B cell (primary cell): ENCODE measurements around the gene RRAS. TPM values are rescaled to one million over a fixed set of nuclear protein-coding genes. Genes with fewer than 3 reads are reported as not detected.

Source experiments
- ATAC-seq: fragments of 200-7000 bp; cut with Tn5 transposase; one replicate; pipeline ENCODE4 v1.10.0; 2021; ENCODE audit warnings: low read depth, mild to moderate bottlenecking, moderate number of reproducible peaks, moderate library complexity
- CTCF ChIA-PET: fragments of 350-600 bp; sonication (Branson Sonifier 250); formaldehyde crosslinking; loops from one replicate; lab custom pipeline; 2021; ENCODE audit warnings: antibody characterized with exemption, inconsistent platforms; lab: Charles Lee
- POLR2A ChIA-PET: fragments of 350-600 bp; sonication (Branson Sonifier 250); formaldehyde crosslinking; loops from one replicate; lab custom pipeline; 2021; ENCODE audit warnings: antibody characterized with exemption; lab: Charles Lee
- DNase-seq: peaks from one replicate; pipeline ENCODE4 v3.0.0; 2013
- H2AFZ ChIP-seq: 2 replicates; pipeline ENCODE4 v1.6.1; 2012; ENCODE audit warnings: mild to moderate bottlenecking, low read depth, low read length; ENCODE audit not compliant: insufficient read depth, poor library complexity, severe bottlenecking
- H3K27ac ChIP-seq, 2 donors: 1 replicate in 1 of 2; 2 replicates in 1 of 2; pipeline ENCODE4 v1.5.1; 2012 to 2013; ENCODE audit warnings: low read length in 2 of 2, mild to moderate bottlenecking in 2 of 2, moderate library complexity in 1 of 2
- H3K27me3 ChIP-seq, 4 experiments: fragments of 200-600 bp in 1 of 4; sonication (generic) in 1 of 4; replicated peaks in 1 of 4; 1 replicate in 2 of 4; 2 replicates in 2 of 4; pipeline versions ENCODE4 v1.6.1 to v1.7.0; 2013 to 2016; ENCODE audit warnings: low read length in 3 of 4, mild to moderate bottlenecking in 2 of 4, mixed read lengths in 1 of 4, moderate library complexity in 1 of 4; ENCODE audit not compliant: insufficient read depth in 4 of 4, control insufficient read depth in 3 of 4; ENCODE audit errors: control extremely low read depth in 1 of 4
- H3K36me3 ChIP-seq, 2 experiments: replicated peaks in 1 of 2; 1 replicate in 1 of 2; 2 replicates in 1 of 2; pipeline versions ENCODE4 v1.6.1 to v1.7.1; 2013; ENCODE audit warnings: low read length in 1 of 2; ENCODE audit not compliant: insufficient read depth in 2 of 2, control insufficient read depth in 1 of 2; ENCODE audit errors: control extremely low read depth in 1 of 2, extremely low read depth in 1 of 2
- H3K4me1 ChIP-seq, 2 donors: fragments of 200-600 bp in 1 of 2; sonication (generic) in 1 of 2; 1 replicate in 1 of 2; 2 replicates in 1 of 2; pipeline versions ENCODE4 v1.5.1 to v1.6.1; 2013 to 2017; ENCODE audit warnings: low read length in 2 of 2; ENCODE audit not compliant: control insufficient read depth in 2 of 2, insufficient read depth in 2 of 2
- H3K4me2 ChIP-seq: replicated peaks from 2 replicates; pipeline ENCODE3; 2012; ENCODE audit warnings: mild to moderate bottlenecking, low read depth, low read length; ENCODE audit not compliant: poor library complexity, severe bottlenecking
- H3K4me3 ChIP-seq, 5 experiments: fragments of 200-600 bp in 1 of 5; sonication (generic) in 1 of 5; 1 replicate in 3 of 5; 2 replicates in 2 of 5; pipeline versions ENCODE4 v1.5.1 to v1.7.0; 2011 to 2016; ENCODE audit warnings: low read length in 4 of 5, mild to moderate bottlenecking in 4 of 5, low read depth in 2 of 5, control low read depth in 1 of 5, moderate library complexity in 1 of 5; ENCODE audit not compliant: insufficient read depth in 1 of 5; ENCODE audit errors: control extremely low read depth in 1 of 5, extremely low read depth in 1 of 5
- H3K79me2 ChIP-seq: fragments of 200-600 bp; sonication (generic); one replicate; pipeline ENCODE4 v1.6.0; 2016; ENCODE audit warnings: low read length; ENCODE audit not compliant: control insufficient read depth, insufficient read depth
- H3K9ac ChIP-seq: fragments of 200-600 bp; sonication (generic); 2 replicates; pipeline ENCODE4 v1.6.1; 2017; ENCODE audit warnings: mild to moderate bottlenecking, low read length, moderate library complexity
- H3K9me3 ChIP-seq, 3 donors: one replicate each; pipeline versions ENCODE4 v1.6.1 to v1.7.1; 2013; ENCODE audit warnings: low read length in 2 of 3; ENCODE audit not compliant: control insufficient read depth in 2 of 3, insufficient read depth in 1 of 3; ENCODE audit errors: control extremely low read depth in 1 of 3
- H4K20me1 ChIP-seq: 2 replicates; pipeline ENCODE4 v1.6.0; 2012; ENCODE audit warnings: mild to moderate bottlenecking, low read length; ENCODE audit not compliant: insufficient read depth, control insufficient read depth, poor library complexity, severe bottlenecking
- H3K27ac Mint-ChIP-seq: one replicate; pipeline ENCODE4 v1.8.0; 2021; ENCODE audit warnings: mixed read lengths
- H3K27me3 Mint-ChIP-seq: one replicate; pipeline ENCODE4 v1.8.0; 2021; ENCODE audit warnings: mixed read lengths
- H3K4me1 Mint-ChIP-seq: one replicate; pipeline ENCODE4 v1.8.0; 2021; ENCODE audit warnings: mixed read lengths
- H3K4me3 Mint-ChIP-seq: one replicate; pipeline ENCODE4 v1.8.0; 2021; ENCODE audit warnings: mixed read lengths
- H3K9me3 Mint-ChIP-seq: one replicate; pipeline ENCODE4 v1.8.0; 2022; ENCODE audit warnings: mixed read lengths; ENCODE audit not compliant: insufficient read depth
- EZH2 ChIP-seq: IDR thresholded peaks from 2 replicates; pipeline ENCODE4 v1.6.1; 2012; ENCODE audit warnings: borderline replicate concordance, low read depth, mild to moderate bottlenecking, moderate library complexity, low read length; ENCODE audit not compliant: insufficient read depth, poor library complexity, severe bottlenecking
- WGBS: methylation state at CpG from one replicate; pipeline ENCODE4 v1.1.5; 2013; ENCODE audit warnings: missing lambda C conversion rate; ENCODE audit not compliant: insufficient coverage; 5-methylcytosine and 5-hydroxymethylcytosine counted together
- intact Hi-C: fragments of 100-400 bp; cut with micrococcal nuclease; formaldehyde crosslinking; loops from one replicate; pipeline ENCODE4 v1.10.0; 2022
- polyA plus RNA-seq: library from polyadenylated mRNA; depleted of rRNA; stranded (reverse); fragments of >200 nt; gene quantifications from 2 replicates; pipeline ENCODE4 v1.2.3, GENCODE V29; 2012
- total RNA-seq, 2 donors: library from RNA; stranded (reverse); fragments of 120-200 nt in 1 of 2; gene quantifications; 1 replicate in 1 of 2; 2 replicates in 1 of 2; pipeline versions ENCODE4 v1.2.3 to v1.2.4, GENCODE V29; 2013 to 2022
- TF ChIP-seq, protein P1 (sequence below): fragments of 200-600 bp; IDR thresholded peaks from one replicate; pipeline ENCODE4 v1.8.0; 2022; ENCODE audit warnings: antibody characterized with exemption, mild to moderate bottlenecking

RRAS gene
- total and polyA plus RNA-seq, 2 donors (not counting 1 experiment from before 2014, with no cell fraction given), result 5.6 to 21.0 TPM

DNA sequence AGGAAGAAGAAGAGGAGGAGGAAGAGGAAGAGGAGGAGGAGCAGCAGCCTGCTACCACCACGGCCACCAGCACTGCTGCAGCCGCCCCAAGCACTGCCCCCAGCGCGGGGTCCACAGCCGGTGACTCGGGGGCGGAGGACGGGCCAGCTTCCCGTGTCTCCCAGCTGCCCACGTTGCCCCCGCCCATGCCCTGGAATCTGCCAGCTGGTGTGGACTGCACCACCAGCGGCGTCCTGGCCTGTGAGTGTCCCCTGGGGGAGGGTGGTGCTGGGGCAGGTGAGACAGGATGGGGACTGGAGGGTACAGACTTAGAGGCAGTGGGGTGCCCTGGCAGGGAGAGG, 13.5 kb upstream of the RRAS start:
- no peaks in the 10 kb centered on the region for H3K9me3 Mint-ChIP-seq
- H3K9me3 ChIP-seq, result peaks cover 0 to 4% (median 0%) of the 10 kb centered on the region in 3 donors
- no peak overlapping the region for H2AFZ ChIP-seq
- no peak overlapping the region for H3K4me2 ChIP-seq
- H3K4me3 ChIP-seq, result no peak overlapping the region
- no peaks in the 10 kb centered on the region for H3K27me3 ChIP-seq
- ChIA-PET POLR2A (interaction anchor here (0.6 kb wide), 2 partner anchors 46 to 324 kb away, joined by 5 to 6 read pairs; no protein-coding TSS in a partner anchor), CTCF (no interaction called here)
- TF ChIP-seq, protein P1, sequence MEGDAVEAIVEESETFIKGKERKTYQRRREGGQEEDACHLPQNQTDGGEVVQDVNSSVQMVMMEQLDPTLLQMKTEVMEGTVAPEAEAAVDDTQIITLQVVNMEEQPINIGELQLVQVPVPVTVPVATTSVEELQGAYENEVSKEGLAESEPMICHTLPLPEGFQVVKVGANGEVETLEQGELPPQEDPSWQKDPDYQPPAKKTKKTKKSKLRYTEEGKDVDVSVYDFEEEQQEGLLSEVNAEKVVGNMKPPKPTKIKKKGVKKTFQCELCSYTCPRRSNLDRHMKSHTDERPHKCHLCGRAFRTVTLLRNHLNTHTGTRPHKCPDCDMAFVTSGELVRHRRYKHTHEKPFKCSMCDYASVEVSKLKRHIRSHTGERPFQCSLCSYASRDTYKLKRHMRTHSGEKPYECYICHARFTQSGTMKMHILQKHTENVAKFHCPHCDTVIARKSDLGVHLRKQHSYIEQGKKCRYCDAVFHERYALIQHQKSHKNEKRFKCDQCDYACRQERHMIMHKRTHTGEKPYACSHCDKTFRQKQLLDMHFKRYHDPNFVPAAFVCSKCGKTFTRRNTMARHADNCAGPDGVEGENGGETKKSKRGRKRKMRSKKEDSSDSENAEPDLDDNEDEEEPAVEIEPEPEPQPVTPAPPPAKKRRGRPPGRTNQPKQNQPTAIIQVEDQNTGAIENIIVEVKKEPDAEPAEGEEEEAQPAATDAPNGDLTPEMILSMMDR, result no peak
- no peak for TF ChIP-seq EZH2
- ATAC-seq, result no peak
- H3K27ac Mint-ChIP-seq, result peak overlapping the region; percentile 32
- DNase-seq, result no peak
- intact Hi-C loops, result no loop called here
- H3K79me2 ChIP-seq, result peaks cover 24% of the 10 kb centered on the region
- H3K36me3 ChIP-seq, result peaks cover 0 to 73% of the 10 kb centered on the region in 2 experiments
- no peaks in the 10 kb centered on the region for H3K4me1 Mint-ChIP-seq
- H3K4me3 Mint-ChIP-seq, result no peak overlapping the region
- H3K9ac ChIP-seq, result no peak overlapping the region
- H4K20me1 ChIP-seq, result peaks cover 58% of the 10 kb centered on the region
- no peaks in the 10 kb centered on the region for H3K4me1 ChIP-seq
- H3K27ac ChIP-seq, result no peak overlapping the region
- WGBS, result 99% methylated on average over 13 of the region's 13 CpGs
- H3K27me3 Mint-ChIP-seq, result no peaks in the 10 kb centered on the region

DNA sequence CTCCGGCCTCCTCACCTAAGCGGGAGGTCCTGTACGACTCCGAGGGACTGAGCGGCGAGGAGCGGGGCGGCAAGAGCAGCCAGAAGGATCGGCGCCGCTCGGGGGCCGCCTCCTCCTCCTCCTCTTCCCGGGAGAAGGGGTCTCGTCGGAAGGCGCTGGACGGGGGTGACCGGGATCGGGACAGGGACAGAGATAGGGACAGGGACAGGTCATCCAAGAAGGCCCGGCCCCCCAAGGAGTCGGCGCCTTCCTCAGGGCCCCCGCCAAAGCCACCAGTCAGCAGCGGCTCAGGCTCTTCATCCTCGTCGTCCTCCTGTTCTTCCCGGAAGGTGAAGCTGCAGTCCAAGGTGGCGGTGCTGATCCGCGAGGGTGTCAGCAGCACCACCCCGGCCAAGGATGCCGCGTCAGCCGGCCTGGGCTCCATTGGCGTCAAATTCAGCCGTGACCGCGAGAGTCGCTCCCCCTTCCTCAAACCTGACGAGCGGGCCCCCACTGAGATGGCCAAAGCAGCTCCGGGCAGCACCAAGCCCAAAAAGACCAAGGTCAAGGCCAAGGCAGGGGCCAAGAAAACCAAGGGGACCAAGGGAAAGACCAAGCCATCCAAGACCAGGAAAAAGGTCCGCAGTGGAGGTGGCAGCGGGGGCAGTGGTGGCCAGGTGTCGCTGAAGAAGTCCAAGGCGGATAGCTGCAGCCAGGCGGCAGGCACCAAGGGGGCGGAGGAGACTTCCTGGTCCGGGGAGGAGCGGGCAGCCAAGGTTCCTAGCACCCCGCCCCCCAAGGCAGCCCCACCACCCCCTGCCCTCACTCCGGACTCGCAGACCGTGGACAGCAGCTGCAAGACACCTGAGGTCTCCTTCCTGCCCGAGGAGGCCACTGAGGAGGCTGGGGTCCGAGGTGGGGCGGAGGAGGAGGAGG, 12.9 kb upstream of the RRAS start:
- Histone ChIP-seq H3K36me3 (peaks cover 0 to 70% of the 10 kb centered on the region in 2 experiments), H3K27ac (no peak overlapping the region), H4K20me1 (peaks cover 52% of the 10 kb centered on the region), H3K9me3 (peaks cover 0 to 4% (median 0%) of the 10 kb centered on the region in 3 donors), H3K27me3 (no peaks in the 10 kb centered on the region), H3K9ac (no peak overlapping the region), H3K79me2 (peaks cover 23% of the 10 kb centered on the region), H2AFZ (no peak overlapping the region), H3K4me3 (no peak overlapping the region), H3K4me2 (no peak overlapping the region), H3K4me1 (no peaks in the 10 kb centered on the region)
- TF ChIP-seq, protein P1, result no peak
- TF ChIP-seq EZH2, result no peak
- WGBS, result 98% methylated on average over 55 of the region's 58 CpGs
- intact Hi-C loops, result no loop called here
- ATAC-seq, result no peak
- no peaks in the 10 kb centered on the region for H3K4me1 Mint-ChIP-seq
- no peak overlapping the region for H3K4me3 Mint-ChIP-seq
- no peaks in the 10 kb centered on the region for H3K27me3 Mint-ChIP-seq
- no peak overlapping the region for H3K27ac Mint-ChIP-seq
- CTCF ChIA-PET, result no interaction called here
- POLR2A ChIA-PET, result interaction anchor here (0.6 kb wide), 1 partner anchor 47 kb away, joined by 5 read pairs; no protein-coding TSS in a partner anchor
- no peak for DNase-seq
- H3K9me3 Mint-ChIP-seq, result no peaks in the 10 kb centered on the region
